ENCODE data around the gene YPEL2. TPM values are rescaled to one million over a fixed set of nuclear protein-coding genes. Genes with fewer than 3 reads are reported as not detected.

YPEL2 gene
- total RNA-seq, 1 experiment from 2014 or later, result 4.7 TPM

- no peak overlapping the region for H2AFZ ChIP-seq (ENCODE audit: low read depth, low read length, poor library complexity, severe bottlenecking)
- RAD21 ChIA-PET (ENCODE audit: low non-redundant PET in 1 of 2, low total read pairs in 2 of 2, uncharacterized antibody in 2 of 2, unreplicated experiment in 2 of 2), result no interaction called here
- H3K4me2 ChIP-seq (ENCODE audit: low read length), result no peak overlapping the region
- peaks cover 9 to 15% of the 10 kb centered on the region in 2 experiments; a peak in 3 of 4 replicates for H3K4me1 ChIP-seq (ENCODE audit: control insufficient read depth in 1 of 2, insufficient read depth in 2 of 2, low read length in 2 of 2)
- H3K9me3 ChIP-seq (ENCODE audit: control insufficient read depth in 1 of 2, insufficient read depth in 1 of 2, low read depth in 1 of 2, low read length in 2 of 2), result no peaks in the 10 kb centered on the region
- CTCF ChIA-PET, result no interaction called here
- no peaks in the 10 kb centered on the region for H3K79me2 ChIP-seq (ENCODE audit: insufficient read depth, low read length)
- DNase-seq (ENCODE audit: low read depth, low spot score) (no peak), ATAC-seq (no peak)
- H3K36me3 ChIP-seq (ENCODE audit: control insufficient read depth in 1 of 2, insufficient read depth in 2 of 2, low read length in 2 of 2), result no peaks in the 10 kb centered on the region
- no peaks in the 10 kb centered on the region for H3K27me3 ChIP-seq (ENCODE audit: insufficient read depth, low read length)
- no peak overlapping the region for H3K4me3 ChIP-seq (replicated peaks in 1 of 2; ENCODE audit: low read depth in 1 of 2, low read length in 2 of 2)
- H4K20me1 ChIP-seq (ENCODE audit: insufficient read depth), result no peaks in the 10 kb centered on the region
- H3K9ac ChIP-seq (ENCODE audit: low read length), result no peak overlapping the region
- BruUV-seq (replicated peaks), result no TSS peak
- TF ChIP-seq ZNF274 (IDR thresholded peaks at IDR 0.05; ENCODE audit: low read depth, low read length) (no peak), MAX (IDR thresholded peaks at IDR 0.05) (no peak), JUND (IDR thresholded peaks at IDR 0.05) (no peak), CTCF (IDR thresholded peaks at IDR 0.05 in 2 of 3, conservative IDR thresholded peaks at IDR 0.05 in 1 of 3; ENCODE audit: borderline replicate concordance in 1 of 3, insufficient read depth in 1 of 3, low read depth in 2 of 3, low read length in 2 of 3) (no peak), SRF (IDR thresholded peaks at IDR 0.05; ENCODE audit: low read depth) (no peak), ZFX (IDR thresholded peaks at IDR 0.05) (no peak), EZH2 (IDR thresholded peaks at IDR 0.05) (no peak), YY1 (IDR thresholded peaks at IDR 0.05; ENCODE audit: extremely low read depth, insufficient replicate concordance, low read depth, low read length) (no peak), SIN3A (IDR thresholded peaks at IDR 0.05; ENCODE audit: low read depth) (no peak), CEBPB (IDR thresholded peaks at IDR 0.05; ENCODE audit: low read depth) (no peak), SP1 (IDR thresholded peaks at IDR 0.05; ENCODE audit: low read depth) (no peak), ELF1 (IDR thresholded peaks at IDR 0.05; ENCODE audit: borderline replicate concordance, low read depth) (no peak), FOSL1 (IDR thresholded peaks at IDR 0.05; ENCODE audit: low read depth) (no peak), EGR1 (IDR thresholded peaks at IDR 0.05; ENCODE audit: low read depth) (no peak), TCF7L2 (IDR thresholded peaks at IDR 0.05; ENCODE audit: borderline replicate concordance, extremely low read depth, insufficient read depth, insufficient read length) (no peak), RAD21 (IDR thresholded peaks at IDR 0.05; ENCODE audit: low read depth) (no peak), POLR2AphosphoS5 (IDR thresholded peaks at IDR 0.05; ENCODE audit: low read depth, low read length) (no peak), POLR2A (IDR thresholded peaks at IDR 0.05; ENCODE audit: borderline replicate concordance, extremely low read depth, insufficient read depth, insufficient read length) (no peak)
- no peaks in the 10 kb centered on the region for H3K9me2 ChIP-seq (ENCODE audit: insufficient read depth)
- intact Hi-C loops (cut with micrococcal nuclease), result no loop called here
- no peak overlapping the region for H3K27ac ChIP-seq (ENCODE audit: low read depth, low read length)
- POLR2A ChIA-PET, result no interaction called here
Measured at GRCh38 chr17:59374612-59375011, 43.2 kb downstream of the YPEL2 start.

All from HCT116 (cell line).